Calu3 (cell line): ENCODE measurements around the gene HSBP1L1. TPM values are rescaled to one million over a fixed set of nuclear protein-coding genes. Genes with fewer than 3 reads are reported as not detected.
A peak's percentile ranks its signal among the peaks of the same experiment; 100 is the strongest.

ENCODE experiments used
- BruUV-seq: library from RNA; stranded (reverse); fragments of 400-500 nt; replicated peaks from 2 replicates; lab custom pipeline; 2021; lab: Mats Ljungman, UMichigan
- CTCF ChIA-PET: fragments of 300-600 bp; sonication (Branson Sonifier 250); formaldehyde crosslinking; loops from one replicate; lab custom pipeline; 2022; ENCODE audit warnings: antibody characterized with exemption; lab: Charles Lee
- DNase-seq: peaks from one replicate; pipeline ENCODE4 v3.0.0; 2022
- H3K27ac Mint-ChIP-seq: one replicate; pipeline ENCODE4 v1.8.0; 2022; ENCODE audit warnings: mixed read lengths; ENCODE audit not compliant: unreplicated experiment
- H3K27me3 Mint-ChIP-seq: one replicate; pipeline ENCODE4 v1.8.0; 2022; ENCODE audit warnings: mixed read lengths; ENCODE audit not compliant: unreplicated experiment
- H3K36me3 Mint-ChIP-seq: one replicate; pipeline ENCODE4 v1.8.0; 2022; ENCODE audit warnings: mild to moderate bottlenecking, moderate library complexity, mixed read lengths; ENCODE audit not compliant: insufficient read depth, unreplicated experiment
- H3K4me1 Mint-ChIP-seq: one replicate; pipeline ENCODE4 v1.8.0; 2022; ENCODE audit warnings: mild to moderate bottlenecking, low read depth, mixed read lengths; ENCODE audit not compliant: unreplicated experiment
- H3K4me3 Mint-ChIP-seq: one replicate; pipeline ENCODE4 v1.8.0; 2022; ENCODE audit warnings: mild to moderate bottlenecking, low read depth, moderate library complexity, mixed read lengths; ENCODE audit not compliant: unreplicated experiment
- H3K9me3 Mint-ChIP-seq: one replicate; pipeline ENCODE4 v1.8.0; 2022; ENCODE audit warnings: low read depth, mixed read lengths; ENCODE audit not compliant: unreplicated experiment
- intact Hi-C: fragments of 100-400 bp; cut with micrococcal nuclease; formaldehyde crosslinking; loops from one replicate; pipeline ENCODE4 v1.10.0; 2022; ENCODE audit not compliant: unreplicated experiment
- total RNA-seq: library from RNA; stranded (reverse); gene quantifications from 2 replicates; pipeline ENCODE4 v1.2.3, GENCODE V29; 2022
- TF ChIP-seq, protein P1 (sequence below): fragments of 200-600 bp; IDR thresholded peaks from one replicate; pipeline ENCODE4 v1.8.0; 2022; ENCODE audit warnings: antibody characterized with exemption; ENCODE audit not compliant: unreplicated experiment

The HSBP1L1 gene
- total RNA-seq, 1 experiment from 2014 or later, result 18.8 TPM

DNA sequence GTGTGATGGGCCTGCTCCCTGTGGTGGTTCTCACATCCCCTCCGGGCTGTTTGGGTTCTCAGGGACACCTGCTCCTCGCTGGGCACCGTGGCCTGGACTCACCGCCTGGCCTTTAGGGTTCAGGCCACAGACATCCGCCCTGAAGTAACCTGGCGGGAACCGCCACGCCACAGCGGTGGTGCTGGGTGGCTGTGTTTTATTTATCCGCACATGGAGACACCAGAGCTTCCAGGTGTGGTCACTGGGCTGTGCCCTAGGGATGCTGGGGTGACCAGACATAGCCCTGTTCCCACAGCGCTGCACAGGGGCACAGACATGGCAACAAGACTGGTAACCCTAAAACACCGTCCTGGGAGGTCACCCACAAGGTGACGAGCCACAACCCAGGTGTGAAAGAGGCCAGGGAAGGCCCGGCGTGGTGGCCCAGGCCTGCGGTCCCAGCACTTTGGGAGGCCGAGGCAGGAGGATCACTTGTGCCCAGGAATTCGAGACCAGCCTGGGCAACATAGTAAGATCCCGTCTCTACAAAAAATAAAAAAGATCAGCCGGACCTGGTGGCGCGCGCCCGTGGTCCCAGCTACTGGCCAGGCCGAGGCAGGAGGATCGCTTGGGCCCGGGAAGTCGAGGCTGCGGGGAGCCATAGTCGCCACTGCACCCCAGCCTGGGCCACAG is 649 bp upstream of the HSBP1L1 start:
- no TSS peak for BruUV-seq
- Mint-ChIP-seq H3K27ac (peak overlapping the region; percentile 23), H3K27me3 (no peaks in the 10 kb centered on the region), H3K4me1 (peaks cover 24% of the 10 kb centered on the region), H3K4me3 (peak overlapping the region; percentile 69), H3K9me3 (no peaks in the 10 kb centered on the region), H3K36me3 (peaks cover 34% of the 10 kb centered on the region)
- intact Hi-C loops, result no loop called here
- no peak for DNase-seq
- CTCF ChIA-PET, result interaction anchor here (0.8 kb wide), 1 partner anchor 24 kb away, joined by 3 read pairs; no protein-coding TSS in a partner anchor
- TF ChIP-seq, protein P1, sequence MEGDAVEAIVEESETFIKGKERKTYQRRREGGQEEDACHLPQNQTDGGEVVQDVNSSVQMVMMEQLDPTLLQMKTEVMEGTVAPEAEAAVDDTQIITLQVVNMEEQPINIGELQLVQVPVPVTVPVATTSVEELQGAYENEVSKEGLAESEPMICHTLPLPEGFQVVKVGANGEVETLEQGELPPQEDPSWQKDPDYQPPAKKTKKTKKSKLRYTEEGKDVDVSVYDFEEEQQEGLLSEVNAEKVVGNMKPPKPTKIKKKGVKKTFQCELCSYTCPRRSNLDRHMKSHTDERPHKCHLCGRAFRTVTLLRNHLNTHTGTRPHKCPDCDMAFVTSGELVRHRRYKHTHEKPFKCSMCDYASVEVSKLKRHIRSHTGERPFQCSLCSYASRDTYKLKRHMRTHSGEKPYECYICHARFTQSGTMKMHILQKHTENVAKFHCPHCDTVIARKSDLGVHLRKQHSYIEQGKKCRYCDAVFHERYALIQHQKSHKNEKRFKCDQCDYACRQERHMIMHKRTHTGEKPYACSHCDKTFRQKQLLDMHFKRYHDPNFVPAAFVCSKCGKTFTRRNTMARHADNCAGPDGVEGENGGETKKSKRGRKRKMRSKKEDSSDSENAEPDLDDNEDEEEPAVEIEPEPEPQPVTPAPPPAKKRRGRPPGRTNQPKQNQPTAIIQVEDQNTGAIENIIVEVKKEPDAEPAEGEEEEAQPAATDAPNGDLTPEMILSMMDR, result no peak

DNA sequence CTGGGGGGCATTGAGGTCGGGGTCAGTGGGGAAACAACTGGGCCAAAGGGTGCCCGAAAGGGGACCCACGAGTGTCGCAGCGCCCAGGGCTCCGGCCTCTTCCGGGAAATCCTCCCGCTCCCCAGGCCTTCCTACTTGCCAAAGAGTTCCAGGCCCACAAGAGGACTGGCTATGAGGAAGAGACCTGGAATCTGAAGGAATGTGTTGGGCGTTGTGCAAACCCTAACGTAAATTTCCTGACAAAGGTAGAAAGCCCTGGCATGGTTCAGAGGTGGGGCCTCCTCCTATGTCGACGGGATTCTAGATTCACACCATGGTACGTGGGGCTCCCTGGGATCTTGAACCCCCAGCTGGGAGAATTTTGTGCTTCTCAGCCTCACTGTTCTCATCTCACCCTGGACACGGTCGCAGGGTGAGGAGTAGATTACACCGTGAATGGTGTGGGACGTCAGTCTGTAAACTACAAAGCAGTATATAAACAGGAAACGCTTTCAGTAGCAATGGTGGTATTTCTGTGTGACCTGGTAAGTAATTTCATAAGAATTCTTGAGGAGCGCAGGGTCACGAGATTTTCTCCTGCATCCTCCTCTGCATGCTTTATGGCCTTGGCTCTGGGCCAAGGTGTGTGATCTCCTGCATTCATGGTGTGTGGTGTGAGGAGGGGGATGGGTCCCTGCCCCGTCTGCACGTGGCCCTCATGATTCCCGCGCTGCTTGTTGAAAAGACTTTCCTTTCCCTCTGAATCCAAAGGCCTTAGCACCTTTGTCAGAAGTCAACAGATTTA is 868 bp downstream of the HSBP1L1 start:
- Mint-ChIP-seq H3K9me3 (no peaks in the 10 kb centered on the region), H3K4me3 (peak overlapping the region; percentile 69), H3K27ac (peak overlapping the region; percentile 76), H3K4me1 (peaks cover 23% of the 10 kb centered on the region), H3K27me3 (no peaks in the 10 kb centered on the region), H3K36me3 (peaks cover 40% of the 10 kb centered on the region)
- DNase-seq, result peak; percentile 46
- intact Hi-C loops, result no loop called here
- CTCF ChIA-PET, result no interaction called here
- TF ChIP-seq, protein P1, result no peak
- TSS peak; percentile 57 for BruUV-seq

DNA sequence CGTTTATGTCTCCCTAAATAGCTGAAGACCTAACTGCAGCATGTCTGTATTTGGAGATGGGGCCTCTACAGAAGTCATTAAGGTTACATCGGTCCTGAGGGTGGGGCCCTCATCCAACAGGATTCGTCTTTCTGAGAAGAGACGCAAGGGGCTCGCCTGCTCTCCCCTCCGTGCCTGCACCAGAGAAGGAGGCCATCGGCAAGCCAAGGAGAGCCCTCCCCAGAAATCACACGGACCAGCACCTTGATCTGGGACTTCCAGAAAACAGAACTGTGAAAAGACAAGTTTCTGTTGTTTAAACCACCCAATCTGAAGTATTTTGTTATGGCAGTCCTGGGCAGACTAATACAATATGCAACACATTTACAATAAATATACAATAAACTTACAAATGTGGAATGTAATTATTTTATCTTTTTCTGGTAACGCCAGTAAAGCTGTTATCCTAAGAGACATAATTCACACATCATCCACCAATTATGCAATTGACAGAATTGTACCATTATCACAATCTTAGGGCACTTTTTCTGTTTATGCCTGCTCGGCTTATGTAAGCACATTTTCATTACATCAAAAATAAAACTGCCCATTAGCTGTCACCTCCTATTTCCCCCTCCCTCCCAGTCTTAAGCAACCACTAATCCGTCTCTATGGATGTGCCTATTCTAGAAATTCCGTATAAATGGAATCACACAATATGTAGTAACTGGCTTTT is 6.1 kb downstream of the HSBP1L1 start:
- H3K27me3 Mint-ChIP-seq, result no peaks in the 10 kb centered on the region
- peaks cover 43% of the 10 kb centered on the region for H3K36me3 Mint-ChIP-seq
- no peak for DNase-seq
- no peaks in the 10 kb centered on the region for H3K4me1 Mint-ChIP-seq
- intact Hi-C loops, result no loop called here
- TF ChIP-seq, protein P1, result no peak
- CTCF ChIA-PET, result no interaction called here
- H3K27ac Mint-ChIP-seq, result no peak overlapping the region
- no peaks in the 10 kb centered on the region for H3K9me3 Mint-ChIP-seq
- no peak overlapping the region for H3K4me3 Mint-ChIP-seq
- no TSS peak for BruUV-seq

DNA sequence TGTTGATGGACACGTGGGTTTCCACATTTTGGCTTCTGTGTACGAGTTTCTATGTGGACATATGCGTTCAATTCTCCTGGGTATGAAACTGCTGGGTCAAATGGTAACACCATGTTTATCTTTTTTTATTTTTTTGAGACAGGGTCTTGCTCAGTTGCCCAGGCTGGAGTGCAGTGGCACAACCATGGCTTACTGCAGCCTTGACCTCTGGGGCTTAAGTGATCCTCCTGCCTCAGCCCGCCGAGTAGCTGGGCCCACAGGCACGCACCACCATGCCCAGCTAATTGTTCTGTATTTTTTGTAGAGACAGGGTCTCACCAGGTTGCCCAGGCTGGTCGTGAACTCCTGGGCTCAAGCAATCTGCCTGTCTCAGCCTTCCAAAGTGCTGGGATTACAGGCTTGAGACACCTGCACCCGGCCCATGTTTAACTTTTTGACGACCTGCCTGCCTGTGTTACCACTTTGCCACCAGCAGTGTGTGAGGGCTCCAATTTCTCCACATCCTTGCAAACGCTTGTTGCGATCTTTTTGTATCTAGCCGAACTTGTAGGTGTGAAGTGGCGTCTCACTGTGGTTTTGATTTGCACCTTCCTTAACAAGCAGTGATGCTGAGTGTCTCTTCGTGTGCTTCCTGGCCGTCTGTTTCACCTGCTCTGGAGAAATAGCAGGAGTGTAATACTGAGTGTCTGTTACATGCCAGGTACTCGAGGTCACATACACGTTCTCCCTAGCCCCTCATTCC is 6.9 kb downstream of the HSBP1L1 start:
- no peaks in the 10 kb centered on the region for H3K4me1 Mint-ChIP-seq
- H3K4me3 Mint-ChIP-seq, result no peak overlapping the region
- H3K9me3 Mint-ChIP-seq, result no peaks in the 10 kb centered on the region
- DNase-seq, result no peak
- CTCF ChIA-PET, result no interaction called here
- no peaks in the 10 kb centered on the region for H3K27me3 Mint-ChIP-seq
- H3K27ac Mint-ChIP-seq, result no peak overlapping the region
- BruUV-seq, result no TSS peak
- intact Hi-C loops, result no loop called here
- TF ChIP-seq, protein P1, result no peak
- H3K36me3 Mint-ChIP-seq, result peaks cover 40% of the 10 kb centered on the region
